K562 (cell line): ENCODE measurements around the gene OSBPL3. TPM values are rescaled to one million over a fixed set of nuclear protein-coding genes. Genes with fewer than 3 reads are reported as not detected.

ENCODE experiments used
- BACH1 ChIP-seq: fragments of 200-800 bp; sonication (Bioruptor generic); IDR thresholded peaks from 2 replicates; pipeline ENCODE4 v1.6.1; 2016; ENCODE audit warnings: missing genetic modification characterization, missing compliant biosample characterization
- BRD9 ChIP-seq: fragments of 450-650 bp; IDR thresholded peaks from 2 replicates; pipeline ENCODE4 v1.6.1; 2018; ENCODE audit warnings: low read depth; ENCODE audit not compliant: partially characterized antibody
- CCAR2 ChIP-seq: fragments of 200-400 bp; formaldehyde crosslinking; IDR thresholded peaks from 2 replicates; pipeline ENCODE4 v1.6.1; 2017; ENCODE audit warnings: mild to moderate bottlenecking, low read depth, low read length
- CHD4 ChIP-seq: fragments of 200-600 bp; sonication (generic); IDR thresholded peaks from 3 replicates; pipeline ENCODE4 v1.6.1; 2012; ENCODE audit warnings: low read depth, mild to moderate bottlenecking, mixed read lengths, low read length, inconsistent platforms; ENCODE audit not compliant: insufficient read depth, insufficient replicate concordance, poor library complexity, severe bottlenecking
- CREBBP ChIP-seq: IDR thresholded peaks from one replicate; pipeline ENCODE4 v1.6.1; 2012; ENCODE audit warnings: low read depth, mild to moderate bottlenecking, control low read depth, inconsistent platforms, low read length
- EHMT2 ChIP-seq: fragments of 450-650 bp; IDR thresholded peaks from 2 replicates; pipeline ENCODE4 v1.6.1; 2018; ENCODE audit warnings: antibody characterized with exemption
- ETV1 ChIP-seq: fragments of 450-650 bp; conservative IDR thresholded peaks from 2 replicates; pipeline ENCODE4 v1.6.1; 2016; ENCODE audit warnings: missing genetic modification characterization, control low read depth, low read depth, missing compliant biosample characterization
- FOXJ2 ChIP-seq: fragments of 200-800 bp; sonication (Bioruptor generic); IDR thresholded peaks from 2 replicates; pipeline ENCODE4 v1.6.1; 2016; ENCODE audit warnings: missing genetic modification characterization, missing compliant biosample characterization
- GATAD2A ChIP-seq: fragments of 450-650 bp; IDR thresholded peaks from 2 replicates; pipeline ENCODE4 v1.6.1; 2017
- KDM1A ChIP-seq, 2 experiments: fragments of 450-650 bp; IDR thresholded peaks; 2 replicates each; pipeline ENCODE4 v1.6.1; 2016; ENCODE audit warnings: mild to moderate bottlenecking in 2 of 2
- LARP7 ChIP-seq: fragments of 450-650 bp; IDR thresholded peaks from 2 replicates; pipeline ENCODE4 v1.6.1; 2016
- MEIS2 ChIP-seq: fragments of 450-650 bp; IDR thresholded peaks from 2 replicates; pipeline ENCODE4 v1.6.1; 2014; ENCODE audit warnings: mild to moderate bottlenecking; ENCODE audit not compliant: partially characterized antibody
- MNT ChIP-seq, 2 experiments: fragments of 450-650 bp; conservative IDR thresholded peaks; 2 replicates each; pipeline ENCODE4 v1.6.1; 2017; ENCODE audit warnings: mild to moderate bottlenecking in 2 of 2, moderate library complexity in 2 of 2
- MTA1 ChIP-seq: fragments of 450-650 bp; IDR thresholded peaks from 2 replicates; pipeline ENCODE4 v1.6.1; 2017; ENCODE audit warnings: borderline replicate concordance
- NFRKB ChIP-seq: fragments of 450-650 bp; IDR thresholded peaks from 2 replicates; pipeline ENCODE4 v1.6.1; 2016; ENCODE audit warnings: low read depth
- STAG1 ChIP-seq: sonication (generic); formaldehyde crosslinking; IDR thresholded peaks from 2 replicates; pipeline ENCODE4 v1.5.0; 2020; ENCODE audit warnings: missing genetic modification reagents, borderline replicate concordance
- TRIM24 ChIP-seq, 2 experiments: fragments of 450-650 bp; IDR thresholded peaks; 2 replicates each; pipeline ENCODE4 v1.6.1; 2016
- ZBTB5 ChIP-seq: fragments of 450-650 bp; IDR thresholded peaks from 2 replicates; pipeline ENCODE4 v1.6.1; 2017; ENCODE audit warnings: antibody characterized with exemption
- ZNF165 ChIP-seq: fragments of 250-450 bp; sonication (Bioruptor Pico); IDR thresholded peaks from 2 replicates; pipeline ENCODE4 v1.4.0; 2020; ENCODE audit warnings: borderline replicate concordance
- ZNF24 ChIP-seq: fragments of 450-650 bp; IDR thresholded peaks from 2 replicates; pipeline ENCODE4 v1.6.1; 2016
- ZNF354B ChIP-seq: fragments of 250-450 bp; sonication (Bioruptor Pico); IDR thresholded peaks from 2 replicates; pipeline ENCODE4 v1.4.0; 2020
- ZSCAN32 ChIP-seq: fragments of 450-650 bp; formaldehyde crosslinking; IDR thresholded peaks from 2 replicates; pipeline ENCODE4 v1.4.0; 2020; ENCODE audit warnings: mild to moderate bottlenecking, moderate library complexity
- polyA plus RNA-seq, 8 experiments: library from polyadenylated mRNA; depleted of rRNA in 4 of 8; stranded (reverse) in 5 of 8; unstranded in 3 of 8; fragments of >200 nt; fragmentation: Nextera tagmentation in 2 of 8; fragmentation: Illumina TruSeq in 1 of 8; extraction: Ambion mirVana in 2 of 8; extraction: Trizol in 1 of 8; gene quantifications; 2 replicates each; pipeline versions ENCODE4 v1.2.1 to v1.2.3, GENCODE V29; 2011 to 2014; ENCODE audit warnings: inconsistent platforms in 1 of 8, missing spikeins in 1 of 8
- total RNA-seq, 7 experiments: library from RNA; depleted of rRNA in 6 of 7; stranded (reverse); fragments of >200 nt in 6 of 7; fragmentation: Illumina TruSeq in 2 of 7; extraction: Trizol in 2 of 7; gene quantifications; 2 replicates each; pipeline versions ENCODE4 v1.2.1 to v1.2.3, GENCODE V29; 2011 to 2021; ENCODE audit warnings: low replicate concordance in 1 of 7
- TF ChIP-seq, protein P1 (sequence below), 2 experiments: fragments of 450-650 bp; IDR thresholded peaks; 2 replicates each; pipeline ENCODE4 v1.6.1; 2018; ENCODE audit warnings: mild to moderate bottlenecking in 2 of 2, low read depth in 1 of 2; ENCODE audit not compliant: partially characterized antibody in 2 of 2

The OSBPL3 gene
- total and polyA plus RNA-seq, 9 of the 15 experiments (the other 6 are each of a cell fraction or from before 2014, with no cell fraction given) = 4.8 to 37.2 (median 26.5) TPM

- TF ChIP-seq, protein P1, sequence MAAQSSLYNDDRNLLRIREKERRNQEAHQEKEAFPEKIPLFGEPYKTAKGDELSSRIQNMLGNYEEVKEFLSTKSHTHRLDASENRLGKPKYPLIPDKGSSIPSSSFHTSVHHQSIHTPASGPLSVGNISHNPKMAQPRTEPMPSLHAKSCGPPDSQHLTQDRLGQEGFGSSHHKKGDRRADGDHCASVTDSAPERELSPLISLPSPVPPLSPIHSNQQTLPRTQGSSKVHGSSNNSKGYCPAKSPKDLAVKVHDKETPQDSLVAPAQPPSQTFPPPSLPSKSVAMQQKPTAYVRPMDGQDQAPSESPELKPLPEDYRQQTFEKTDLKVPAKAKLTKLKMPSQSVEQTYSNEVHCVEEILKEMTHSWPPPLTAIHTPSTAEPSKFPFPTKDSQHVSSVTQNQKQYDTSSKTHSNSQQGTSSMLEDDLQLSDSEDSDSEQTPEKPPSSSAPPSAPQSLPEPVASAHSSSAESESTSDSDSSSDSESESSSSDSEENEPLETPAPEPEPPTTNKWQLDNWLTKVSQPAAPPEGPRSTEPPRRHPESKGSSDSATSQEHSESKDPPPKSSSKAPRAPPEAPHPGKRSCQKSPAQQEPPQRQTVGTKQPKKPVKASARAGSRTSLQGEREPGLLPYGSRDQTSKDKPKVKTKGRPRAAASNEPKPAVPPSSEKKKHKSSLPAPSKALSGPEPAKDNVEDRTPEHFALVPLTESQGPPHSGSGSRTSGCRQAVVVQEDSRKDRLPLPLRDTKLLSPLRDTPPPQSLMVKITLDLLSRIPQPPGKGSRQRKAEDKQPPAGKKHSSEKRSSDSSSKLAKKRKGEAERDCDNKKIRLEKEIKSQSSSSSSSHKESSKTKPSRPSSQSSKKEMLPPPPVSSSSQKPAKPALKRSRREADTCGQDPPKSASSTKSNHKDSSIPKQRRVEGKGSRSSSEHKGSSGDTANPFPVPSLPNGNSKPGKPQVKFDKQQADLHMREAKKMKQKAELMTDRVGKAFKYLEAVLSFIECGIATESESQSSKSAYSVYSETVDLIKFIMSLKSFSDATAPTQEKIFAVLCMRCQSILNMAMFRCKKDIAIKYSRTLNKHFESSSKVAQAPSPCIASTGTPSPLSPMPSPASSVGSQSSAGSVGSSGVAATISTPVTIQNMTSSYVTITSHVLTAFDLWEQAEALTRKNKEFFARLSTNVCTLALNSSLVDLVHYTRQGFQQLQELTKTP (IDR thresholded peaks at IDR 0.05; ENCODE audit: low read depth in 1 of 2, partially characterized antibody in 2 of 2) = peak in 1 of 2 experiments; percentile 74
- TF ChIP-seq ZSCAN32 (CRISPR knock-in tag) (0 out of 2 replicates have a peak, but pooled peaks have one; percentile 11), ZNF24 (no peak), MEIS2 (no peak), KDM1A (IDR thresholded peaks at IDR 0.05) (no peak), CCAR2 (no peak), BACH1 (tag) (no peak), TRIM24 (IDR thresholded peaks at IDR 0.05) (peak; percentile 58; a peak in 2 of 4 replicates), CREBBP (no peak), FOXJ2 (tag) (peak; percentile 57; the same call in 1 of the 2 replicates), ETV1 (tag) (no peak), GATAD2A (no peak), ZNF354B (CRISPR knock-in tag) (no peak), NFRKB (peak; percentile 73; the same call in 1 of the 2 replicates), LARP7 (peak; percentile 97), STAG1 (CRISPR knock-in tag) (no peak), BRD9 (peak; percentile 56), EHMT2 (peak; percentile 79), ZNF165 (CRISPR knock-in tag) (no peak), MTA1 (peak; percentile 68; the same call in 1 of the 2 replicates), CHD4 (no peak), MNT (conservative IDR thresholded peaks at IDR 0.05) (no peak), ZBTB5 (0 out of 2 replicates have a peak, but pooled peaks have one; percentile 27)
Measured at GRCh38 chr7:24793982-24794648, 185.9 kb downstream of the OSBPL3 start (continued).
